Neuronal stem cell (in vitro differentiated cells): ENCODE data around the gene DZIP3.

Experiments
- DNase-seq: peaks from one replicate; pipeline ENCODE4 v3.0.0-alpha.2; 2013; ENCODE audit warnings: low spot score
- H2AFZ ChIP-seq: one replicate; pipeline ENCODE4 v1.6.1; 2013; ENCODE audit warnings: mild to moderate bottlenecking, low read length, inconsistent platforms
- H2AK5ac ChIP-seq: 2 replicates; pipeline ENCODE4 v1.6.1; 2013; ENCODE audit warnings: low read depth, mild to moderate bottlenecking, inconsistent platforms, low read length, moderate library complexity, mixed read lengths
- H2BK120ac ChIP-seq: 2 replicates; pipeline ENCODE4 v1.6.1; 2013; ENCODE audit warnings: low read depth, mild to moderate bottlenecking, inconsistent platforms, low read length, moderate library complexity, mixed read lengths
- H2BK12ac ChIP-seq: one replicate; pipeline ENCODE4 v1.6.1; 2013; ENCODE audit warnings: low read length, inconsistent platforms
- H2BK15ac ChIP-seq: 2 replicates; pipeline ENCODE4 v1.6.1; 2013; ENCODE audit warnings: mild to moderate bottlenecking, low read length, inconsistent platforms, mixed read lengths
- H2BK5ac ChIP-seq: one replicate; pipeline ENCODE4 v1.6.1; 2013; ENCODE audit warnings: inconsistent platforms, mild to moderate bottlenecking, low read length, moderate library complexity
- H3K14ac ChIP-seq: one replicate; pipeline ENCODE4 v1.6.1; 2013; ENCODE audit warnings: low read length, inconsistent platforms
- H3K18ac ChIP-seq: 2 replicates; pipeline ENCODE4 v1.6.1; 2013; ENCODE audit warnings: low read length, inconsistent platforms
- H3K23ac ChIP-seq: 2 replicates; pipeline ENCODE4 v1.6.1; 2013; ENCODE audit warnings: low read depth, mild to moderate bottlenecking, mixed read lengths, low read length, inconsistent platforms; ENCODE audit not compliant: poor library complexity
- H3K27ac ChIP-seq: replicated peaks from 3 replicates; pipeline ENCODE4 v1.5.1; 2013; ENCODE audit warnings: low read length, inconsistent platforms
- H3K27me3 ChIP-seq, 3 experiments: 2 replicates each; pipeline ENCODE4 v1.6.1; 2013; ENCODE audit warnings: low read length in 3 of 3, mild to moderate bottlenecking in 2 of 3, inconsistent platforms in 1 of 3, low read depth in 1 of 3, mixed read lengths in 1 of 3, moderate library complexity in 1 of 3; ENCODE audit not compliant: control insufficient read depth in 3 of 3, insufficient read depth in 3 of 3
- H3K36me3 ChIP-seq, 2 donors: replicated peaks in 1 of 2; 2 replicates each; pipeline ENCODE4 v1.6.1; 2013; ENCODE audit warnings: low read length in 2 of 2; ENCODE audit not compliant: control insufficient read depth in 2 of 2, insufficient read depth in 2 of 2
- H3K4ac ChIP-seq: 2 replicates; pipeline ENCODE4 v1.6.1; 2013; ENCODE audit warnings: inconsistent platforms, mild to moderate bottlenecking, low read length, moderate library complexity
- H3K4me1 ChIP-seq, 2 donors: 1 replicate in 1 of 2; 2 replicates in 1 of 2; pipeline ENCODE4 v1.6.1; 2013; ENCODE audit warnings: low read length in 2 of 2, low read depth in 1 of 2; ENCODE audit not compliant: control insufficient read depth in 2 of 2, insufficient read depth in 1 of 2
- H3K4me2 ChIP-seq: one replicate; pipeline ENCODE4 v1.6.1; 2013; ENCODE audit warnings: mild to moderate bottlenecking, low read length, inconsistent platforms; ENCODE audit not compliant: insufficient read depth, poor library complexity, severe bottlenecking
- H3K4me3 ChIP-seq, 2 donors: 2 replicates each; pipeline ENCODE4 v1.5.1; 2013; ENCODE audit warnings: low read length in 2 of 2, mild to moderate bottlenecking in 2 of 2, inconsistent platforms in 1 of 2, moderate library complexity in 1 of 2
- H3K79me1 ChIP-seq: one replicate; pipeline ENCODE4 v1.6.1; 2013; ENCODE audit warnings: low read depth, mild to moderate bottlenecking, inconsistent platforms, low read length, moderate library complexity
- H3K9ac ChIP-seq: one replicate; pipeline ENCODE4 v1.6.1; 2013; ENCODE audit warnings: mild to moderate bottlenecking, low read depth, low read length, inconsistent platforms; ENCODE audit not compliant: poor library complexity
- H3K9me3 ChIP-seq, 2 donors: replicated peaks in 1 of 2; 2 replicates each; pipeline versions ENCODE3 to v1.6.1; 2013; ENCODE audit warnings: low read length in 2 of 2, mild to moderate bottlenecking in 2 of 2, inconsistent platforms in 1 of 2, low read depth in 1 of 2, mixed read lengths in 1 of 2, moderate library complexity in 1 of 2; ENCODE audit not compliant: control insufficient read depth in 2 of 2, insufficient read depth in 1 of 2
- H4K8ac ChIP-seq: one replicate; pipeline ENCODE4 v1.6.1; 2013; ENCODE audit warnings: low read depth, mild to moderate bottlenecking, inconsistent platforms, low read length, moderate library complexity
- H4K91ac ChIP-seq: one replicate; pipeline ENCODE4 v1.6.1; 2013; ENCODE audit warnings: low read length, low read depth, mild to moderate bottlenecking, inconsistent platforms; ENCODE audit not compliant: poor library complexity
- WGBS, 2 donors: extraction: QIAGEN DNeasy Blood & Tissue Kit; methylation state at CpG; one replicate each; pipeline ENCODE4 v1.1.7; 2013; ENCODE audit warnings: missing lambda C conversion rate in 2 of 2, mixed read lengths in 1 of 2; ENCODE audit not compliant: insufficient read length in 2 of 2, insufficient replicate concordance in 1 of 2; ENCODE audit errors: extremely low coverage in 2 of 2; 5-methylcytosine and 5-hydroxymethylcytosine counted together

The DZIP3 gene

DNA sequence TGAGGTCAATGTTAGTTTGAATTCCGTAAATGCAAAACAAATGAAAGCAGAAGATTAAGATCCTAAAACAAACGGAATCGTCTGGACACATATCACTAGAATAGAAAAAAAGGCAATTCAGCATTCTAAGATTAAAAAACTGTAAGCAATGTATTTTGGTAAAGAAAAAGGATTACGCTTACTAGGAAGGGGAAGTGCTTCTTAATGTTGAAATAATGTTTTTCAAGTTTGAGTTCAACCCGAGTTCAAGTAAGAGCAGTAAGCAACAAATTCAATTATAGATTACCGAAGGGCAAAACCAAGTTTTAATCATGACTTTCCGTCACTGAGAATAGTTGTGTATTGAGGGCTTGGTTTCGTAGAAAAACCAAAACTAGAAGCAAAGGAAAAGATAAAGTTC lies 921 bp upstream of the DZIP3 start:
- H3K4ac ChIP-seq = no peak overlapping the region
- H3K27me3 ChIP-seq = no peaks in the 10 kb centered on the region
- H2BK120ac ChIP-seq = no peak overlapping the region
- DNase-seq = no peak
- peaks cover 0 to 38% of the 10 kb centered on the region in 2 donors for H3K36me3 ChIP-seq
- H2AFZ ChIP-seq = peak overlapping the region; percentile 92
- H3K4me2 ChIP-seq = peak overlapping the region; percentile 69
- H3K4me1 ChIP-seq = peaks cover 0 to 4% of the 10 kb centered on the region in 2 donors
- peak overlapping the region; percentile 86 to 97 for H3K4me3 ChIP-seq
- WGBS, 2 donors = no CpG with 5 or more reads among the region's 8 CpGs
- H3K9me3 ChIP-seq = no peaks in the 10 kb centered on the region
- H2AK5ac ChIP-seq = no peak overlapping the region
- no peak overlapping the region for H3K18ac ChIP-seq
- no peak overlapping the region for H4K91ac ChIP-seq
- H3K23ac ChIP-seq = no peak overlapping the region
- H2BK5ac ChIP-seq = no peak overlapping the region
- peaks cover under 1% of the 10 kb centered on the region for H3K79me1 ChIP-seq
- H3K9ac ChIP-seq = no peak overlapping the region
- no peak overlapping the region for H3K14ac ChIP-seq
- peak overlapping the region; percentile 95 for H3K27ac ChIP-seq
- H4K8ac ChIP-seq = no peak overlapping the region
- H2BK12ac ChIP-seq = no peak overlapping the region
- no peak overlapping the region for H2BK15ac ChIP-seq

DNA sequence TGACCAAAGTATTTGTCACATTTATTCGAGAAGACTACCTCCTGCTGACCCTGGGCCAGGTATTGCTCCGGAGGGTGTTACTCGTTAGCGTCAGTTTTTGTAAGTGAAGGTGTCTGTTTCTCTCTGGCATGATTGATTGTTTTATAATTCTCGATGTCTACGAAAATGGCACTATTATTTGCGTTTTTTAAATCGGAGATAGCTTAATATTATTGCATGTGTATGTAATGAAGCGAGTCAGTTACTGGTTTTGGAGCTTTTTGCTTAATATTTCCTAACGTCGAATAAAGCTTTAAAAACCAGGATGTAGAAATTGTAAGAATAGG lies 439 bp downstream of the DZIP3 start:
- H2BK15ac ChIP-seq = no peak overlapping the region
- peak overlapping the region; percentile 97 for H3K27ac ChIP-seq
- peak overlapping the region; percentile 86 for H4K8ac ChIP-seq
- no peak overlapping the region for H3K4ac ChIP-seq
- H3K79me1 ChIP-seq = peaks cover 2% of the 10 kb centered on the region
- H3K23ac ChIP-seq = no peak overlapping the region
- no CpG with 5 or more reads among the region's 11 CpGs for WGBS, 2 donors
- peak overlapping the region; percentile 71 for H3K4me2 ChIP-seq
- H2AK5ac ChIP-seq = peak overlapping the region; percentile 61
- no peak overlapping the region for H4K91ac ChIP-seq
- no peak overlapping the region for H2BK5ac ChIP-seq
- no peak overlapping the region for H2BK12ac ChIP-seq
- H3K27me3 ChIP-seq = no peaks in the 10 kb centered on the region
- H3K9ac ChIP-seq = peak overlapping the region; percentile 81
- peak overlapping the region; percentile 86 to 97 for H3K4me3 ChIP-seq
- H3K18ac ChIP-seq = no peak overlapping the region
- peaks cover 0 to 25% of the 10 kb centered on the region in 2 donors for H3K36me3 ChIP-seq
- H2AFZ ChIP-seq = peak overlapping the region; percentile 92
- H3K14ac ChIP-seq = no peak overlapping the region
- no peak overlapping the region for H2BK120ac ChIP-seq
- DNase-seq = no peak
- peaks cover 0 to 4% of the 10 kb centered on the region in 2 donors for H3K4me1 ChIP-seq
- no peaks in the 10 kb centered on the region for H3K9me3 ChIP-seq

DNA sequence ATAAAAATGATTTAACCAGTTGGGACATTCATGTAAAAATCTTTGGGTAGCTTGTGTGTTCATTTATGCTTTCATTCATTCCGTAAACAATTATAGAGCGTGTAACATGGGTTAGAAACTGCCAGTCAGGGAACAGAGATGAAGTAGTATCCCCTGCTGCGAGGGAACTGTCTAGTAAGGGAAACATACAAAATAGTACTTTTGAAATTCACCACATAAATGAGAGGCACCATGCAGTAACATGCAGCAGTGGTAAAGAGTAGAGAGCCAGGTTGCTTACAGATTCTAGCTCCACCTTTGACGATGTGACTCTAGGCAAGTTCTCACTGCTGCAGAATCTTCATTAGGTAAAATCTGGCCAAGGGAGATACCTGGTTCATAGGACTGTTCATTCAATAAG lies 938 bp downstream of the DZIP3 start:
- Histone ChIP-seq H3K4me3 (peak overlapping the region in 1 of 2 donors; percentile 86), H3K79me1 (peaks cover 2% of the 10 kb centered on the region), H3K27ac (no peak overlapping the region), H3K27me3 (no peaks in the 10 kb centered on the region), H2BK5ac (no peak overlapping the region), H3K23ac (no peak overlapping the region), H3K36me3 (peaks cover 0 to 20% of the 10 kb centered on the region in 2 donors), H3K4me2 (peak overlapping the region; percentile 43), H3K4me1 (peaks cover 0 to 4% of the 10 kb centered on the region in 2 donors), H2BK15ac (no peak overlapping the region), H3K4ac (no peak overlapping the region), H3K9me3 (no peaks in the 10 kb centered on the region), H4K8ac (no peak overlapping the region), H3K14ac (no peak overlapping the region), H2BK12ac (no peak overlapping the region), H2AFZ (no peak overlapping the region), H2AK5ac (no peak overlapping the region), H3K18ac (no peak overlapping the region), H4K91ac (no peak overlapping the region), H3K9ac (no peak overlapping the region), H2BK120ac (no peak overlapping the region)
- no peak for DNase-seq
- WGBS, 2 donors = no CpG with 5 or more reads among the region's 4 CpGs

DNA sequence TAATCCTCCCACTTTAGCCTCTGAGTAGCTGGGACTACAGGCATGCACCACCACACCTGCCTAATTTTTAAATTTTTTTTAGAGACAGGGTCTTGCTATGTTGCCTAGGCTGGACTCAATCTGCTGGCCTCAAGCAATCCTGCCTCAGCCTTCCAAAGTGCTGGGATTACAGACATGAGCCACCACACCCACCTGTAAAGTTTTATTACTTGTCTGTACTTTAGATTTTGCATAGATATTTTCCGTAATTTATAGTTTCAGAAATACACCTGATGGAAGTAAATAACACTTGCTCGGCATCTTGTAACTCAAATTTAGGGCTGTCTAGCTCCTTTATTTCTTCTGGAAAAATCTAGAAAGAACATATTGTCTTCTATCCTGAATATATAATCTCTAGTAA lies 5.8 kb downstream of the DZIP3 start:
- Histone ChIP-seq H2AFZ (no peak overlapping the region), H4K8ac (no peak overlapping the region), H3K27me3 (no peaks in the 10 kb centered on the region), H4K91ac (no peak overlapping the region), H3K4me1 (peaks cover 0 to 4% of the 10 kb centered on the region in 2 donors), H3K4me3 (no peak overlapping the region), H3K14ac (no peak overlapping the region), H3K4me2 (no peak overlapping the region), H3K18ac (no peak overlapping the region), H2BK5ac (no peak overlapping the region), H3K9ac (no peak overlapping the region), H3K23ac (no peak overlapping the region), H3K4ac (no peak overlapping the region), H3K27ac (no peak overlapping the region), H3K9me3 (no peaks in the 10 kb centered on the region), H2BK120ac (no peak overlapping the region), H3K79me1 (peaks cover 2% of the 10 kb centered on the region), H2BK15ac (no peak overlapping the region), H3K36me3 (peaks cover 0 to 3% of the 10 kb centered on the region in 2 donors), H2BK12ac (no peak overlapping the region), H2AK5ac (no peak overlapping the region)
- DNase-seq = no peak
- no CpG with 5 or more reads among the region's 2 CpGs for WGBS, 2 donors
